IMR-90 (cell line): Measurements from ENCODE around the gene CPSF2. TPM values are rescaled to one million over a fixed set of nuclear protein-coding genes. Genes with fewer than 3 reads are reported as not detected.

Source experiments
- ATAC-seq: fragments of 200-7000 bp; cut with Tn5 transposase; 2 replicates; pipeline ENCODE4 v1.9.1; 2020; ENCODE audit warnings: low read depth, mild to moderate bottlenecking, moderate library complexity
- BruUV-seq: library from RNA; stranded (reverse); fragments of 400-500 nt; replicated peaks from 2 replicates; lab custom pipeline; 2021; lab: Mats Ljungman, UMichigan
- CTCF ChIA-PET: fragments of 300-600 bp; formaldehyde crosslinking; extraction: SDS; loops from one replicate; lab custom pipeline; 2021; ENCODE audit warnings: antibody characterized with exemption; lab: Yijun Ruan, JAX
- POLR2A ChIA-PET: fragments of 300-600 bp; sonication (Branson Sonifier 250); formaldehyde crosslinking; loops from one replicate; lab custom pipeline; 2022; ENCODE audit warnings: antibody characterized with exemption; ENCODE audit not compliant: unreplicated experiment; lab: Charles Lee
- DNase-seq: peaks from one replicate; pipeline ENCODE4 v3.0.0; 2013
- H2AFZ ChIP-seq: replicated peaks from 2 replicates; pipeline ENCODE3; 2013; ENCODE audit warnings: low read length, mild to moderate bottlenecking; ENCODE audit not compliant: poor library complexity
- H2AK5ac ChIP-seq: 2 replicates; pipeline ENCODE4 v1.6.1; 2013; ENCODE audit warnings: low read depth, low read length, inconsistent platforms
- H2AK9ac ChIP-seq: replicated peaks from 2 replicates; pipeline ENCODE3; 2013; ENCODE audit warnings: mild to moderate bottlenecking, low read depth, low read length, moderate library complexity; ENCODE audit not compliant: poor library complexity
- H2BK120ac ChIP-seq: 2 replicates; pipeline ENCODE4 v1.6.1; 2013; ENCODE audit warnings: low read depth, low read length, inconsistent platforms
- H2BK15ac ChIP-seq: 3 replicates; pipeline ENCODE4 v1.6.1; 2013; ENCODE audit warnings: low read depth, low read length, inconsistent platforms
- H2BK20ac ChIP-seq: 2 replicates; pipeline ENCODE4 v1.6.1; 2013; ENCODE audit warnings: low read depth, mild to moderate bottlenecking, inconsistent platforms, low read length, moderate library complexity
- H2BK5ac ChIP-seq: 2 replicates; pipeline ENCODE4 v1.6.1; 2013; ENCODE audit warnings: mild to moderate bottlenecking, low read depth, low read length, inconsistent platforms; ENCODE audit not compliant: poor library complexity, severe bottlenecking
- H3K14ac ChIP-seq: replicated peaks from 2 replicates; pipeline ENCODE4 v1.6.1; 2013; ENCODE audit warnings: low read depth, low read length, inconsistent platforms
- H3K18ac ChIP-seq: 2 replicates; pipeline ENCODE4 v1.6.1; 2013; ENCODE audit warnings: low read depth, low read length, control low read depth
- H3K23ac ChIP-seq: 2 replicates; pipeline ENCODE4 v1.6.1; 2013; ENCODE audit warnings: low read depth, low read length, inconsistent platforms
- H3K27ac ChIP-seq: 2 replicates; pipeline ENCODE4 v1.5.1; 2013; ENCODE audit warnings: mild to moderate bottlenecking, control low read depth, low read length; ENCODE audit not compliant: insufficient read depth
- H3K27me3 ChIP-seq: 2 replicates; pipeline ENCODE4 v1.6.1; 2013; ENCODE audit warnings: low read length; ENCODE audit not compliant: control insufficient read depth, insufficient read depth
- H3K36me3 ChIP-seq: 2 replicates; pipeline ENCODE4 v1.6.1; 2013; ENCODE audit warnings: low read length, mixed read lengths; ENCODE audit not compliant: control insufficient read depth, insufficient read depth
- H3K4ac ChIP-seq: 2 replicates; pipeline ENCODE4 v1.6.1; 2013; ENCODE audit warnings: low read depth, low read length, inconsistent platforms
- H3K4me1 ChIP-seq: 2 replicates; pipeline ENCODE4 v1.6.1; 2013; ENCODE audit warnings: low read length, mixed read lengths; ENCODE audit not compliant: control insufficient read depth, insufficient read depth
- H3K4me2 ChIP-seq: 2 replicates; pipeline ENCODE4 v1.6.1; 2013; ENCODE audit warnings: low read depth, mild to moderate bottlenecking, control low read depth, low read length, moderate library complexity
- H3K4me3 ChIP-seq: 2 replicates; pipeline ENCODE4 v1.5.1; 2013; ENCODE audit warnings: low read depth, mild to moderate bottlenecking, control low read depth, low read length, moderate library complexity; ENCODE audit not compliant: insufficient read depth
- H3K56ac ChIP-seq: 2 replicates; pipeline ENCODE4 v1.6.1; 2013; ENCODE audit warnings: low read length, inconsistent platforms; ENCODE audit not compliant: insufficient read depth; ENCODE audit errors: extremely low read depth
- H3K79me1 ChIP-seq, 2 experiments: 2 replicates each; pipeline ENCODE4 v1.6.1; 2013; ENCODE audit warnings: low read length in 2 of 2, inconsistent platforms in 1 of 2, low read depth in 1 of 2
- H3K9ac ChIP-seq: 2 replicates; pipeline ENCODE4 v1.6.1; 2013; ENCODE audit warnings: low read depth, low read length, control low read depth
- H3K9me1 ChIP-seq: 2 replicates; pipeline ENCODE4 v1.6.1; 2013; ENCODE audit warnings: low read length, inconsistent platforms; ENCODE audit not compliant: insufficient read depth
- H3K9me3 ChIP-seq: 2 replicates; pipeline ENCODE4 v1.6.1; 2013; ENCODE audit warnings: low read length; ENCODE audit not compliant: control insufficient read depth, insufficient read depth
- H4K20me1 ChIP-seq: 2 replicates; pipeline ENCODE4 v1.6.1; 2013; ENCODE audit warnings: low read length, inconsistent platforms; ENCODE audit not compliant: insufficient read depth
- H4K5ac ChIP-seq: 2 replicates; pipeline ENCODE4 v1.6.1; 2013; ENCODE audit warnings: mild to moderate bottlenecking, low read depth, low read length, control low read depth
- H4K8ac ChIP-seq, 2 experiments: 2 replicates each; pipeline ENCODE4 v1.6.1; 2013; ENCODE audit warnings: low read depth in 2 of 2, low read length in 2 of 2, control low read depth in 1 of 2, inconsistent platforms in 1 of 2
- H4K91ac ChIP-seq: 2 replicates; pipeline ENCODE4 v1.6.1; 2013; ENCODE audit warnings: low read depth, low read length, inconsistent platforms; ENCODE audit not compliant: insufficient read depth
- BHLHE40 ChIP-seq: fragments of 150-350 bp; IDR thresholded peaks from 2 replicates; pipeline ENCODE4 v1.6.1; 2016; ENCODE audit warnings: mild to moderate bottlenecking, low read depth, low read length
- CEBPB ChIP-seq: IDR thresholded peaks from 2 replicates; pipeline ENCODE4 v1.6.1; 2012; ENCODE audit warnings: low read depth, low read length, improper control_type of control experiment
- CHD1 ChIP-seq: IDR thresholded peaks from 2 replicates; pipeline ENCODE4 v1.6.1; 2012; ENCODE audit warnings: low read depth, low read length, improper control_type of control experiment
- CTCF ChIP-seq: conservative IDR thresholded peaks from 2 replicates; pipeline ENCODE4 v1.5.1; 2012; ENCODE audit warnings: mild to moderate bottlenecking, low read depth, low read length, improper control_type of control experiment
- ELK1 ChIP-seq: fragments of 150-350 bp; IDR thresholded peaks from 2 replicates; pipeline ENCODE4 v1.6.1; 2016; ENCODE audit warnings: low read depth, mild to moderate bottlenecking, low read length, moderate library complexity, borderline replicate concordance
- FOS ChIP-seq: fragments of 150-350 bp; IDR thresholded peaks from 2 replicates; pipeline ENCODE4 v1.6.1; 2016; ENCODE audit warnings: low read depth, low read length
- MAFK ChIP-seq: IDR thresholded peaks from 2 replicates; pipeline ENCODE4 v1.6.1; 2012; ENCODE audit warnings: low read depth, low read length, improper control_type of control experiment
- MAZ ChIP-seq: IDR thresholded peaks from 2 replicates; pipeline ENCODE4 v1.6.1; 2012; ENCODE audit warnings: low read depth, mild to moderate bottlenecking, low read length, improper control_type of control experiment, moderate library complexity, borderline replicate concordance
- MXI1 ChIP-seq: IDR thresholded peaks from 2 replicates; pipeline ENCODE4 v1.6.1; 2012; ENCODE audit warnings: low read depth, mild to moderate bottlenecking, low read length, moderate library complexity, borderline replicate concordance
- NFE2L2 ChIP-seq: fragments of 150-350 bp; IDR thresholded peaks from 2 replicates; pipeline ENCODE4 v1.6.1; 2016; ENCODE audit warnings: low read depth, mild to moderate bottlenecking, low read length
- RAD21 ChIP-seq: IDR thresholded peaks from 2 replicates; pipeline ENCODE4 v1.6.1; 2012; ENCODE audit warnings: low read length, improper control_type of control experiment
- RCOR1 ChIP-seq: IDR thresholded peaks from 2 replicates; pipeline ENCODE4 v1.6.1; 2012; ENCODE audit warnings: mild to moderate bottlenecking, low read length, improper control_type of control experiment; ENCODE audit not compliant: insufficient replicate concordance
- RFX5 ChIP-seq: IDR thresholded peaks from 2 replicates; pipeline ENCODE4 v1.8.0; 2012; ENCODE audit warnings: low read depth, mild to moderate bottlenecking, low read length, moderate library complexity
- SMC3 ChIP-seq: fragments of 150-350 bp; IDR thresholded peaks from 2 replicates; pipeline ENCODE4 v1.6.1; 2016; ENCODE audit warnings: low read depth, mild to moderate bottlenecking, antibody characterized with exemption, low read length, moderate library complexity
- USF2 ChIP-seq: fragments of 150-350 bp; IDR thresholded peaks from 2 replicates; pipeline ENCODE4 v1.6.1; 2017; ENCODE audit warnings: mild to moderate bottlenecking, antibody characterized with exemption, low read length, low read depth
- WGBS, 2 experiments: methylation state at CpG; one replicate each; pipeline versions ENCODE4 v1.1.5 to v1.1.7; 2013; ENCODE audit warnings: missing lambda C conversion rate in 2 of 2; ENCODE audit not compliant: insufficient read length in 1 of 2; ENCODE audit errors: extremely low coverage in 2 of 2; 5-methylcytosine and 5-hydroxymethylcytosine counted together
- dilution Hi-C: fragments of 300-500 bp; cut with HindIII; formaldehyde crosslinking; loops from one replicate; pipeline ENCODE4 v1.14.3; 2018; ENCODE audit warnings: low sequenced_read_pairs; ENCODE audit not compliant: unreplicated experiment
- in situ Hi-C: fragments of 300-500 bp; cut with MboI; formaldehyde crosslinking; loops from 3 replicates; pipeline ENCODE4 v1.14.3; 2019; ENCODE audit warnings: low sequenced_read_pairs, inconsistent platforms, mixed read lengths
- intact Hi-C: fragments of 100-400 bp; cut with micrococcal nuclease; formaldehyde crosslinking; loops from 2 replicates; pipeline ENCODE4 v1.10.0; 2022
- polyA plus RNA-seq, 3 experiments: library from polyadenylated mRNA; depleted of rRNA; stranded (reverse); fragments of >200 nt; gene quantifications; 2 replicates each; pipeline ENCODE4 v1.2.3, GENCODE V29; 2012; ENCODE audit warnings: low replicate concordance in 1 of 3
- total RNA-seq: library from RNA; depleted of rRNA; stranded (reverse); fragments of >200 nt; gene quantifications from 2 replicates; pipeline ENCODE4 v1.2.3, GENCODE V29; 2012

The CPSF2 gene
- total and polyA plus RNA-seq, 2 of the 4 experiments (the other 2 are of a cell fraction) = 18.5 to 30.6 TPM

- Histone ChIP-seq H3K4me3 (no peak overlapping the region), H3K9me3 (no peaks in the 10 kb centered on the region), H2BK5ac (no peak overlapping the region), H3K4me2 (no peak overlapping the region), H3K4ac (no peak overlapping the region), H4K91ac (no peak overlapping the region), H3K27ac (no peak overlapping the region), H2BK15ac (no peak overlapping the region), H4K8ac (no peak overlapping the region), H2BK20ac (no peak overlapping the region), H4K5ac (no peak overlapping the region), H2AK5ac (no peak overlapping the region), H3K27me3 (no peaks in the 10 kb centered on the region), H2AK9ac (no peak overlapping the region), H4K20me1 (no peaks in the 10 kb centered on the region), H3K14ac (no peak overlapping the region), H3K4me1 (no peaks in the 10 kb centered on the region; the same call in 1 of the 2 replicates), H3K36me3 (peaks cover 22% of the 10 kb centered on the region), H3K9me1 (0 out of 2 replicates have a peak, but pooled peaks cover 1% of the 10 kb centered on the region), H3K18ac (no peak overlapping the region), H2BK120ac (no peak overlapping the region), H3K56ac (no peak overlapping the region), H3K9ac (no peak overlapping the region), H2AFZ (no peak overlapping the region), H3K79me1 (peaks cover 4 to 8% of the 10 kb centered on the region in 2 experiments; a peak in 2 of 4 replicates), H3K23ac (no peak overlapping the region)
- BruUV-seq = no TSS peak
- intact Hi-C loops (no loop called here), in situ Hi-C loops (no loop called here), dilution Hi-C loops (no loop called here)
- no peak for TF ChIP-seq CHD1
- TF ChIP-seq MAZ = no peak
- no peak for TF ChIP-seq CEBPB
- no peak for TF ChIP-seq MAFK
- TF ChIP-seq USF2 = no peak
- TF ChIP-seq RFX5 = no peak
- TF ChIP-seq SMC3 = no peak
- no peak for TF ChIP-seq BHLHE40
- no peak for TF ChIP-seq CTCF
- TF ChIP-seq RCOR1 = no peak
- no peak for TF ChIP-seq NFE2L2
- TF ChIP-seq MXI1 = no peak
- no peak for TF ChIP-seq RAD21
- no peak for TF ChIP-seq ELK1
- TF ChIP-seq FOS = no peak
- no CpG with 5 or more reads among the region's 3 CpGs for WGBS, 2 experiments
- ChIA-PET CTCF (no interaction called here), POLR2A (no interaction called here)
- DNase-seq (peak; percentile 21), ATAC-seq (no peak)
Observed at GRCh38 chr14:92154283-92154942, 32.6 kb downstream of the CPSF2 start.
